CD4-positive, alpha-beta T cell treated with Interleukin-10 for 1 hour (primary cell): ENCODE results near the gene HDAC9.

Experiments
- DNase-seq: peaks from one replicate; pipeline ENCODE4 v3.0.0-alpha.2; 2020

HDAC9 gene

DNA sequence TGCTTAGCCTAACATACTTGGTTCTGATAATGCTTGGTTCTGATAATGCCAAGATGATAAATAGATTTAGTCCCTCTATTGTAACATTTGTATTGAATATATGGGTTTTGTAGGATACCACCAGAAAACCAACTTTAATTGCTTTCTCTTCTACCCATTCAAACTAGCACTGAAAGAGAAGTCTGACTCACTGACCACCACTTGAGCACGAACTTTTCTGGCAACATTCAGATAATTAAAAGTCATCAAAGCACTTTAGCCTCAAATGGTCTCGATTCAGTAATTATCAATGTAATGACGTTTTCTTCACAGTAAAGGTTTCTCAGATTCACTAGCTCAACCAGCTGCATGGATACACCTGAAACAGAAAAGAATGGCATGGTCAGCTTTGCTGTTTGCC, 63.0 kb downstream of the HDAC9 start:
- no peak for DNase-seq

GRCh38 chr7:18558910-18559309, 63.4 kb downstream of the HDAC9 start:
- no peak for DNase-seq

DNA sequence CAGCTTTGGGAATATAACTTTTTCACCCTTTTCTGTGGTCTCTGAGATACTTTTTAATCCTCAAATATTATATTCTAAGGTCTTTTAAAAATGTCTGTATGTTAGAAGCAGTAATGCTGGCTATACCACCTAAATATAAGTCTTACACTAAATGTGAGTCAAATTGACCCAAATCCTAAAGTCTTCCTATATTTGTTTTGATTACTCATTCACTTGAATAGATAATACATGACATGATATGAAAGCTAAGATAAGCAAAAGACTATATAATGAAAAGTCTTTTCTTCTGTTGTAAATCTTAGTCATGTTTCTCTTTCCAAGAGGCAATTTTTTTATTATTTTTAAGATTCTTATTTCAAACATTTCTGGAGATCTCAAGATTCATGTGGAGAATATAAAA, 64.2 kb downstream of the HDAC9 start:
- DNase-seq = no peak

DNA sequence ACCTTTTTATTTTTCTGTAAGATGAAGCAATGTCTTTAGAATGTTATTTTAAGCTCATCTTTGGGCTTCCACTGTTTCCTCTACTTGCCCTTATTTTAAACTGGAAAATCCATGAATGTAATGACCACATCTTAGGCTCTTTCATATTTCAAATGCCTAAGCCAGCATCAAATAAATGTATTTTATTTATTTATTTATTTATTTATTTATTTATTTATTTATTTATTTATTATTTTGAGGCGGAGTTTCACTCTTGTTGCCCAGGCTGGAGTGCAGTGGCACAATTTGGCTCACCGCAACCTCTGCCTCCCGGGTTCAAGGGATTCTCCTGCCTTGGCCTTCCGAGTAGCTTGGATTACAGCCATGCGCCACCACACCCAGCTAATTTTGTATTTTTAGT, 69.2 kb downstream of the HDAC9 start:
- DNase-seq = no peak

GRCh38 chr7:18565337-18565736, 69.8 kb downstream of the HDAC9 start:
- DNase-seq = no peak

DNA sequence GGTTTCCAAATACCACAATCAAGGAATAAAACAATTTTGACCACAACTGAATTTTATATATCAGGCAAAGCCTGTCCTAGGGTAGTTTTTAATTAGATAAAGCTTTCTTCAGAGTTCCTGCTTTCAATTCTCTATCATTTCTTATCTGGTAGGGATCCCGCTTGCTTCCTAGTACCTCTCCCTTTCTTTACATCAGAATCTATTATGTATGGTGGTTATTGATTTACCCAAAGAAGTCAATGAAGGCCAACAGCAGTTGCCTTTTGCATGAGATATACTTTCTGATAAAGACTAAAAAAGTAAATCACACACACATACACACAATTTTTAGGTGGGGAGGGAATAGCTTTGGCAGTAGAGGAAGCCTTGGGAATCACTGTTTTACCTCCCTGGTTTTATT, 70.7 kb downstream of the HDAC9 start:
- DNase-seq = no peak

- DNase-seq = no peak
These were observed 71.3 kb downstream of the HDAC9 start for GRCh38 chr7:18566829-18567228.

- no peak for DNase-seq
These were observed 74.9 kb downstream of the HDAC9 start for GRCh38 chr7:18570441-18570840.

GRCh38 chr7:18570890-18571478, 75.4 kb downstream of the HDAC9 start:
- DNase-seq = no peak

DNA sequence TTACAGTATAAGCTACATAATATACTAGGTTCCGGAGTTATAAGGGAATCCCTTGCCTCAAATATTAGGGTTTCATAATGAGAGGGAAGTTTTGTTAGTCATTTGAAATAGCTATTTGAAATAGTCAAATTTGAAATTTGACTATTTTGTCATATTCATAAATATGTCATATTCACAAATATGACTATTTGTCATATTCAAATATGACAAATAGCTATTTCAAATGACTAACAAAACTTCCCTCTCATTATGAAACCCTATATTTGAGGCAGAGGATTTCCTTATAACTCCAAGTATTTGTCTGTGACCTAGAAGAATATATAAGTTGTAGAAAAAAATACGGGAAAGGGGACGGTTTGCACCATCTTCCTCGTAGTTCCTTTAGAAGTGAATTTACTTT, 76.6 kb downstream of the HDAC9 start:
- no peak for DNase-seq

DNA sequence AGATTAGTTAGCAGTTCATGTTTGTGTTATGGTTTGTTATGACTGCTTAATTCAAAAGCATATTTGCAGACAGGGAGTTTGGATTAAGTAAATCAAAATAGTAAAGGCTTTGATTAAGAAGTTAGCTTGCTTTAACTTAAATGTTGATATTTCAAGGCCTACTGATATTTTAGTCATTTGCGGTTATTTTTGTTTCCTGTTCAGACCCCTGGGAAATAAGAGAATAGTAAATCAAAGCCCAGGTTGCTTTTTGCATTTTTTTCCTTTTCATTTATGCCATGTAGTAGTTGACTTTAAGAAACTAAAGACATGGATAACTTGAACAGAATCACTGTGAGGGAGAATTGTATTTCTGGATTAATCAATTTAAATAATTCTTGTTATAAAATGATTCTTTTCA, 77.3 kb downstream of the HDAC9 start:
- DNase-seq = no peak

GRCh38 chr7:18573410-18574234, 78.1 kb downstream of the HDAC9 start:
- DNase-seq = no peak

DNA sequence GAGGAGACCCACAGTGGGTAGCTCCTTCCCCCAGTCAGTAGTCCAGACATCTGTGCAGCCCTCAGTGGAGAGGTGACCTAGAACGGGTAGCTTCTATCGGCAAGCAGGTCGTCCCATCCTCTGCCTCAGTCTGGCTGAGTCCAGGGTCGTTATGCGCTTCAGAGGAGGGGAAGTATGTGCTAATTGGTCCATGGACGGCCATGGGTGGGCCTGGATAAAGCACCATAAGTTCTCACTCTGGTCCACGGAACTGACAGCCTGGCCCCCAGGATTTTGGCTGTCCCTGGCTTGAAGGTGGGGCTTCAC, 78.6 kb downstream of the HDAC9 start:
- no peak for DNase-seq

GRCh38 chr7:18574676-18575075, 79.1 kb downstream of the HDAC9 start:
- no peak for DNase-seq

- DNase-seq = no peak
These were observed 80.3 kb downstream of the HDAC9 start for GRCh38 chr7:18575622-18576572.

DNA sequence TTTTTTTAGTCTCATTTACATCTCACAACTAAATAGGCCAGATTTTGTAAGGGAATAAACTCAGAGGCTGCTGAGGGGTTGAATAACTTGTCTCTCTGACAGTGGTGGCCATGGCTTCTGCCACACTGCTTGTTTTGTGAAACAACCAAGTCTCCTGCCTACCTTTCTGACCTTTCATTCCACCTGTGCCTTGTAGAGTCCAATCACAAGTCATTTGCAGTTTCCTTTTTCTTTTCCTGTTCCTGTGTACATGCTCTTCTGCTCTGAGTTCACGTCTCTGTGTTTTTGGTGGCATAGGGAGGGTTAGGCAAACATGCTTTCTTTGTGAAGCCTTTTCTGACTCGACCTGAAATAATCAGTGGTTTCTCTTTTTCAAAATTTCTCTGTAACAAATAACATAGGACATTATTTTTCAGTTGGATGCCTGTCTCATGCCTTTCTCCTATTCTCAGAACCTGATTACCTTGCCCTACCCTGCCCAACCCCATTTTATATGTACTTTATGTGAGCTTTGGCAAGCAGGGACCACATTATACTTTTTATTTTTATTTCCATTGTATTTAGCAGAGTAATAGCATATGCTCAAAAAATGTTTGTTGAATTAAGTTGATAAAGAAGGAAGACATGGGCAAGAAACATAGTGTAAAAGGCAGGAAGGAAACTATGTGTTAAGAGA, 81.7 kb downstream of the HDAC9 start:
- DNase-seq = no peak

GRCh38 chr7:18579698-18580097, 84.1 kb downstream of the HDAC9 start:
- no peak for DNase-seq

DNA sequence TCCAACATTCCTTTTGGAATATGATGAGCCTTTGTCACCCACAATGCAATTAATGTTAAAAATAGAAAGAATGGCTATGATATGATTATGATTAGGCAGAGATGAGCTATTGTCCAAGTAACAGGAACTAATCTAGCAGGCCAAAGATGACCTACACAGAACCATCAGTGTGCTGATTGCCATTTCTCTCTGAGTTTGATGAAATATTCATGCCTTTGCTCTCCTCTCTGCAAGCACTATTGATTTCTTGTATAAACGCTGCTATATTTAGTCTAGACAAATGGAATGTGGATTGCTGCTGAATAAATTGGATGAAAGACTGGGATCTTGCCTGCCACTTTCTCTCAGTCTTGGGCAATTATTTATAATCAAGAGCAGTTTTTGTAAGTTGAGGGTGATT, 85.4 kb downstream of the HDAC9 start:
- DNase-seq = no peak

- DNase-seq = no peak
These were observed 87.8 kb downstream of the HDAC9 start for GRCh38 chr7:18583305-18583704.

GRCh38 chr7:18590241-18590640, 94.7 kb downstream of the HDAC9 start:
- no peak for DNase-seq

DNA sequence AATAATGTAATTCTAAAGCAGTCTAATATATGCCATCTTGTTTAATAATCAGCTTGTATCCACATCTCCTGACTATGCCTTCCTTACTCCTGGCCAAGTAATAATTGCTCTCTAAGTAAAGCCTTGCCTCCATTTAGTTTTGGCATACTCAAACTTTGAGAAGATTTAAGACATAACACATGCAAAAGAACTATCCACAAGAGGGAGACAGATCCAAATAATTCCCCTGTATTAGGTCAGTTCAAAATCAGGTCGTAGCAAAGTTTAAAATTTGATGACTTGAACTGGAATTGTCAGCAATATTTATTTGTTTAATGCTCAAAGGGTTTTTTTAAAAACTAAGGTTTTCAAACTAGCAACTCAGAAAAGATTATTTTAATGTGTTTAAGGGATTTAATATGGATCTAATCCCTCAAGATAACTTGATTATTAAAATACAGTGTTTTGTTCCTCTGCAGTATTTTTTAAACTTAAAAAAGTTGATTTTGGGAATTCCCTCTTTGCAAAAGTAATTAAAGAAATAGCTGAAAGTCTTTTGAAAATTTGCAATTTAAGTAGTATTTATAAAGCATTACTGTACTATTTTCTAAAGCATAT, 95.3 kb downstream of the HDAC9 start:
- no peak for DNase-seq

- no peak for DNase-seq
These were observed 98.2 kb downstream of the HDAC9 start for GRCh38 chr7:18593602-18594279.
